HepG2 (cell line): ENCODE results near the gene COL18A1. TPM values are rescaled to one million over a fixed set of nuclear protein-coding genes. Genes with fewer than 3 reads are reported as not detected.

ENCODE experiments used
- CBFB ChIP-seq: sonication (generic); formaldehyde crosslinking; IDR thresholded peaks from 2 replicates; pipeline ENCODE4 v1.4.0; 2020; ENCODE audit warnings: missing genetic modification reagents
- EP300 ChIP-seq, 3 experiments: sonication (generic) in 1 of 3; formaldehyde crosslinking in 1 of 3; IDR thresholded peaks; 2 replicates each; pipeline versions ENCODE4 v1.5.1 to v1.6.1; 2011 to 2020; ENCODE audit warnings: low read depth in 2 of 3, low read length in 2 of 3, borderline replicate concordance in 1 of 3, improper control_type of control experiment in 1 of 3, mild to moderate bottlenecking in 1 of 3, missing genetic modification reagents in 1 of 3, moderate library complexity in 1 of 3
- FIP1L1 ChIP-seq: fragments of 200-400 bp; formaldehyde crosslinking; IDR thresholded peaks from 2 replicates; pipeline ENCODE4 v1.6.1; 2018; ENCODE audit warnings: low read depth, mild to moderate bottlenecking, low read length, moderate library complexity, borderline replicate concordance; ENCODE audit not compliant: insufficient read depth
- GFI1 ChIP-seq: sonication (generic); formaldehyde crosslinking; IDR thresholded peaks from 2 replicates; pipeline ENCODE4 v1.5.0; 2020; ENCODE audit warnings: missing genetic modification reagents, mild to moderate bottlenecking, borderline replicate concordance
- KMT2B ChIP-seq: IDR thresholded peaks from 2 replicates; pipeline ENCODE4 v1.6.1; 2016; ENCODE audit warnings: missing genetic modification reagents, missing compliant biosample characterization
- MTF1 ChIP-seq: sonication (generic); formaldehyde crosslinking; IDR thresholded peaks from 2 replicates; pipeline ENCODE4 v1.5.0; 2020; ENCODE audit warnings: missing genetic modification reagents
- NAIF1 ChIP-seq: sonication (generic); formaldehyde crosslinking; IDR thresholded peaks from 2 replicates; pipeline ENCODE4 v1.5.0; 2020; ENCODE audit warnings: mild to moderate bottlenecking, missing genetic modification reagents, borderline replicate concordance
- NFKB2 ChIP-seq: sonication (generic); formaldehyde crosslinking; IDR thresholded peaks from 2 replicates; pipeline ENCODE4 v1.4.0; 2020; ENCODE audit warnings: missing genetic modification reagents, borderline replicate concordance
- PCBP1 ChIP-seq: fragments of 200-400 bp; formaldehyde crosslinking; IDR thresholded peaks from 2 replicates; pipeline ENCODE4 v1.6.1; 2017; ENCODE audit warnings: mild to moderate bottlenecking, low read depth, low read length, borderline replicate concordance
- PLSCR1 ChIP-seq: sonication (generic); formaldehyde crosslinking; IDR thresholded peaks from 2 replicates; pipeline ENCODE4 v1.5.0; 2020; ENCODE audit warnings: missing genetic modification reagents, mild to moderate bottlenecking, borderline replicate concordance
- SETDB1 ChIP-seq: sonication (generic); formaldehyde crosslinking; IDR thresholded peaks from 2 replicates; pipeline ENCODE4 v1.5.1; 2020; ENCODE audit warnings: missing genetic modification reagents, mild to moderate bottlenecking, borderline replicate concordance
- SRSF9 ChIP-seq: fragments of 200-400 bp; formaldehyde crosslinking; IDR thresholded peaks from 2 replicates; pipeline ENCODE4 v1.6.1; 2018; ENCODE audit warnings: borderline replicate concordance, mild to moderate bottlenecking, low read depth, low read length; ENCODE audit not compliant: insufficient read depth, poor library complexity, severe bottlenecking
- SUZ12 ChIP-seq: fragments of 150-350 bp; IDR thresholded peaks from 2 replicates; pipeline ENCODE4 v1.6.1; 2014; ENCODE audit warnings: low read depth, low read length
- ZNF577 ChIP-seq: sonication (generic); formaldehyde crosslinking; IDR thresholded peaks from 2 replicates; pipeline ENCODE4 v1.4.0; 2020; ENCODE audit warnings: mild to moderate bottlenecking, low read depth, missing genetic modification reagents, borderline replicate concordance
- polyA plus RNA-seq, 8 experiments: library from polyadenylated mRNA; depleted of rRNA in 3 of 8; stranded (reverse) in 7 of 8; unstranded in 1 of 8; fragments of >200 nt; fragmentation: Illumina TruSeq in 4 of 8; extraction: Trizol in 4 of 8; gene quantifications; 2 replicates each; pipeline versions ENCODE4 v1.2.1 to v1.2.3, GENCODE V29; 2011 to 2016; ENCODE audit warnings: low read depth in 4 of 8, missing spikeins in 1 of 8, mixed read lengths in 1 of 8; ENCODE audit not compliant: insufficient read depth in 1 of 8
- total RNA-seq, 5 experiments: library from RNA; depleted of rRNA; stranded (reverse); fragments of >200 nt; fragmentation: Illumina TruSeq; extraction: Trizol; gene quantifications; 2 replicates each; pipeline ENCODE4 v1.2.3, GENCODE V29; 2016; ENCODE audit warnings: low read depth in 1 of 5
- TF ChIP-seq, protein P1 (sequence below): sonication (generic); formaldehyde crosslinking; conservative IDR thresholded peaks from 2 replicates; pipeline ENCODE4 v1.5.0; 2020; ENCODE audit warnings: missing genetic modification reagents
- TF ChIP-seq, protein P2 (sequence below): sonication (generic); formaldehyde crosslinking; IDR thresholded peaks from 2 replicates; pipeline ENCODE4 v1.5.1; 2020; ENCODE audit warnings: missing genetic modification reagents, mild to moderate bottlenecking, borderline replicate concordance
- TF ChIP-seq, protein P3 (sequence below): sonication (generic); formaldehyde crosslinking; IDR thresholded peaks from 2 replicates; pipeline ENCODE4 v1.4.0; 2020; ENCODE audit warnings: missing genetic modification reagents

Gene COL18A1
- total and polyA plus RNA-seq, 2 of the 13 experiments (the other 11 are each of a cell fraction or from before 2014, with no cell fraction given): 79.0 to 102 TPM

- TF ChIP-seq, protein P1, sequence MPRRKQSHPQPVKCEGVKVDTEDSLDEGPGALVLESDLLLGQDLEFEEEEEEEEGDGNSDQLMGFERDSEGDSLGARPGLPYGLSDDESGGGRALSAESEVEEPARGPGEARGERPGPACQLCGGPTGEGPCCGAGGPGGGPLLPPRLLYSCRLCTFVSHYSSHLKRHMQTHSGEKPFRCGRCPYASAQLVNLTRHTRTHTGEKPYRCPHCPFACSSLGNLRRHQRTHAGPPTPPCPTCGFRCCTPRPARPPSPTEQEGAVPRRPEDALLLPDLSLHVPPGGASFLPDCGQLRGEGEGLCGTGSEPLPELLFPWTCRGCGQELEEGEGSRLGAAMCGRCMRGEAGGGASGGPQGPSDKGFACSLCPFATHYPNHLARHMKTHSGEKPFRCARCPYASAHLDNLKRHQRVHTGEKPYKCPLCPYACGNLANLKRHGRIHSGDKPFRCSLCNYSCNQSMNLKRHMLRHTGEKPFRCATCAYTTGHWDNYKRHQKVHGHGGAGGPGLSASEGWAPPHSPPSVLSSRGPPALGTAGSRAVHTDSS (CRISPR knock-in tag): no peak
- 0 out of 2 replicates have a peak, but pooled peaks have one; percentile 1 for TF ChIP-seq NFKB2 (CRISPR knock-in tag)
- TF ChIP-seq MTF1 (CRISPR knock-in tag): no peak
- TF ChIP-seq SRSF9: no peak
- TF ChIP-seq CBFB (CRISPR knock-in tag): no peak
- TF ChIP-seq EP300 (IDR thresholded peaks at IDR 0.05; ENCODE audit: low read depth in 2 of 2, low read length in 2 of 2): peak in 1 of 2 experiments; percentile 66; a peak in 1 of 4 replicates
- TF ChIP-seq EP300 (CRISPR knock-in tag; IDR thresholded peaks at IDR 0.05; ENCODE audit: borderline replicate concordance): no peak; the same call in 1 of the 2 replicates
- TF ChIP-seq, protein P2, sequence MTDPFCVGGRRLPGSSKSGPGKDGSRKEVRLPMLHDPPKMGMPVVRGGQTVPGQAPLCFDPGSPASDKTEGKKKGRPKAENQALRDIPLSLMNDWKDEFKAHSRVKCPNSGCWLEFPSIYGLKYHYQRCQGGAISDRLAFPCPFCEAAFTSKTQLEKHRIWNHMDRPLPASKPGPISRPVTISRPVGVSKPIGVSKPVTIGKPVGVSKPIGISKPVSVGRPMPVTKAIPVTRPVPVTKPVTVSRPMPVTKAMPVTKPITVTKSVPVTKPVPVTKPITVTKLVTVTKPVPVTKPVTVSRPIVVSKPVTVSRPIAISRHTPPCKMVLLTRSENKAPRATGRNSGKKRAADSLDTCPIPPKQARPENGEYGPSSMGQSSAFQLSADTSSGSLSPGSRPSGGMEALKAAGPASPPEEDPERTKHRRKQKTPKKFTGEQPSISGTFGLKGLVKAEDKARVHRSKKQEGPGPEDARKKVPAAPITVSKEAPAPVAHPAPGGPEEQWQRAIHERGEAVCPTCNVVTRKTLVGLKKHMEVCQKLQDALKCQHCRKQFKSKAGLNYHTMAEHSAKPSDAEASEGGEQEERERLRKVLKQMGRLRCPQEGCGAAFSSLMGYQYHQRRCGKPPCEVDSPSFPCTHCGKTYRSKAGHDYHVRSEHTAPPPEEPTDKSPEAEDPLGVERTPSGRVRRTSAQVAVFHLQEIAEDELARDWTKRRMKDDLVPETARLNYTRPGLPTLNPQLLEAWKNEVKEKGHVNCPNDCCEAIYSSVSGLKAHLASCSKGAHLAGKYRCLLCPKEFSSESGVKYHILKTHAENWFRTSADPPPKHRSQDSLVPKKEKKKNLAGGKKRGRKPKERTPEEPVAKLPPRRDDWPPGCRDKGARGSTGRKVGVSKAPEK (CRISPR knock-in tag): no peak
- TF ChIP-seq KMT2B (CRISPR knock-in tag): no peak; the same call in 1 of the 2 replicates
- TF ChIP-seq PCBP1: no peak
- TF ChIP-seq SETDB1 (CRISPR knock-in tag): no peak
- no peak; the same call in 1 of the 2 replicates for TF ChIP-seq NAIF1 (CRISPR knock-in tag)
- TF ChIP-seq, protein P3, sequence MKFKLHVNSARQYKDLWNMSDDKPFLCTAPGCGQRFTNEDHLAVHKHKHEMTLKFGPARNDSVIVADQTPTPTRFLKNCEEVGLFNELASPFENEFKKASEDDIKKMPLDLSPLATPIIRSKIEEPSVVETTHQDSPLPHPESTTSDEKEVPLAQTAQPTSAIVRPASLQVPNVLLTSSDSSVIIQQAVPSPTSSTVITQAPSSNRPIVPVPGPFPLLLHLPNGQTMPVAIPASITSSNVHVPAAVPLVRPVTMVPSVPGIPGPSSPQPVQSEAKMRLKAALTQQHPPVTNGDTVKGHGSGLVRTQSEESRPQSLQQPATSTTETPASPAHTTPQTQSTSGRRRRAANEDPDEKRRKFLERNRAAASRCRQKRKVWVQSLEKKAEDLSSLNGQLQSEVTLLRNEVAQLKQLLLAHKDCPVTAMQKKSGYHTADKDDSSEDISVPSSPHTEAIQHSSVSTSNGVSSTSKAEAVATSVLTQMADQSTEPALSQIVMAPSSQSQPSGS: peak; percentile 41
- no peak for TF ChIP-seq ZNF577
- no peak for TF ChIP-seq FIP1L1
- no peak for TF ChIP-seq PLSCR1 (CRISPR knock-in tag)
- TF ChIP-seq SUZ12: no peak
- TF ChIP-seq GFI1: peak; percentile 52; the same call in 1 of the 2 replicates
Measured at GRCh38 chr21:45410151-45410864, 5.3 kb downstream of the COL18A1 start (continued).
